ENCODE data around the gene TMC5. TPM values are rescaled to one million over a fixed set of nuclear protein-coding genes. Genes with fewer than 3 reads are reported as not detected.

TMC5 gene
- total and polyA plus RNA-seq, 2 donors (not counting 3 experiments of a cell fraction or from before 2014, with no cell fraction given): not detected

- no peaks in the 10 kb centered on the region for H3K79me2 ChIP-seq (ENCODE audit: control insufficient read depth, insufficient read depth, low read length)
- dilution Hi-C loops (cut with MboI; ENCODE audit: extremely low pct_ligation_motif_present, low sequenced_read_pairs): no loop called here
- intact Hi-C loops (cut with micrococcal nuclease): no loop called here
- H3K9me3 ChIP-seq (replicated peaks; ENCODE audit: control insufficient read depth, insufficient read depth, low read length): no peaks in the 10 kb centered on the region
- POLR2A ChIA-PET: no interaction called here
- no peak overlapping the region for H2AFZ ChIP-seq (ENCODE audit: low read depth, low read length)
- BruUV-seq (replicated peaks): no TSS peak
- no peak overlapping the region for H3K9ac ChIP-seq (replicated peaks; ENCODE audit: extremely low read depth, insufficient read depth, low read length)
- H3K4me1 ChIP-seq (ENCODE audit: control insufficient read depth, extremely low read depth, insufficient read depth, low read length): no peaks in the 10 kb centered on the region
- H4K20me1 ChIP-seq (replicated peaks; ENCODE audit: control insufficient read depth, extremely low read depth, insufficient read depth, low read length): no peaks in the 10 kb centered on the region
- H3K4me3 ChIP-seq (replicated peaks in 1 of 3; ENCODE audit: insufficient read depth in 1 of 3, low read depth in 1 of 3, low read length in 3 of 3): no peak overlapping the region
- no peak overlapping the region for H3K27ac ChIP-seq (ENCODE audit: insufficient read depth, low read depth, low read length)
- peaks cover 0 to 3% of the 10 kb centered on the region in 2 experiments for H3K27me3 ChIP-seq (ENCODE audit: control insufficient read depth in 2 of 2, insufficient read depth in 2 of 2, low read length in 2 of 2)
- CTCF ChIA-PET: interaction anchor here (1.1 to 1.2 kb wide), 3 partner anchors 120 to 297 kb away, joined by 3 to 6 read pairs (median 4); no protein-coding TSS in a partner anchor
- DNase-seq (ENCODE audit: low read depth, low spot score): no peak
- TF ChIP-seq FOS (IDR thresholded peaks at IDR 0.05; ENCODE audit: borderline replicate concordance, insufficient read depth, low read length) (no peak), EZH2 (IDR thresholded peaks at IDR 0.05; ENCODE audit: borderline replicate concordance, low read depth, low read length, severe bottlenecking) (no peak), CTCF (IDR thresholded peaks at IDR 0.05; ENCODE audit: extremely low read depth in 1 of 2, insufficient read depth in 1 of 2, low read depth in 1 of 2, low read length in 2 of 2) (no peak), POLR2AphosphoS5 (IDR thresholded peaks at IDR 0.05; ENCODE audit: insufficient read depth, low read depth, low read length) (no peak), JUN (IDR thresholded peaks at IDR 0.05; ENCODE audit: borderline replicate concordance, insufficient read depth, insufficient read length, low read depth) (no peak), GATA2 (IDR thresholded peaks at IDR 0.05; ENCODE audit: insufficient read depth, insufficient read length, low read depth, low read length) (no peak), POLR2A (IDR thresholded peaks at IDR 0.05; ENCODE audit: low read depth, low read length) (no peak), MYC (IDR thresholded peaks at IDR 0.05; ENCODE audit: low read depth, low read length) (no peak), MAX (IDR thresholded peaks at IDR 0.05; ENCODE audit: insufficient read depth, insufficient read length) (no peak)
- no peaks in the 10 kb centered on the region for H3K9me1 ChIP-seq (replicated peaks; ENCODE audit: control insufficient read depth, extremely low read depth, insufficient read depth, low read length)
- no peak for FAIRE-seq
- H3K36me3 ChIP-seq (ENCODE audit: control insufficient read depth in 2 of 2, extremely low read depth in 1 of 2, insufficient read depth in 2 of 2, low read length in 2 of 2): no peaks in the 10 kb centered on the region
- H3K4me2 ChIP-seq (ENCODE audit: insufficient read depth, low read length): no peak overlapping the region
These were observed 34.5 kb upstream of the TMC5 start for GRCh38 chr16:19382887-19383816.
